ENCODE measurements around the gene EPN2. TPM values are rescaled to one million over a fixed set of nuclear protein-coding genes. Genes with fewer than 3 reads are reported as not detected.

The EPN2 gene
- total RNA-seq, 1 experiment from 2014 or later = 57.8 TPM

- no peaks in the 10 kb centered on the region for H4K20me1 ChIP-seq (ENCODE audit: control insufficient read depth, insufficient read depth, insufficient read length)
- TF ChIP-seq CTCF (conservative IDR thresholded peaks at IDR 0.05) = no peak
- no peak overlapping the region for H4K8ac ChIP-seq (replicated peaks; ENCODE audit: insufficient read length, low read depth, low read length)
- no peak overlapping the region for H3K23ac ChIP-seq (ENCODE audit: insufficient read length, low read depth, low read length)
- no peak overlapping the region for H3K4me2 ChIP-seq (ENCODE audit: insufficient read depth, insufficient read length, low read length)
- no peak for DNase-seq
- no peak overlapping the region for H3K27ac Mint-ChIP-seq
- H3K9ac ChIP-seq (ENCODE audit: extremely low read depth, insufficient read length, low read length) = no peak overlapping the region
- no peaks in the 10 kb centered on the region for H3K4me1 ChIP-seq (ENCODE audit: insufficient read depth, low read length)
- peaks cover 7% of the 10 kb centered on the region; the same call in 1 of the 2 replicates for H3K79me2 ChIP-seq (ENCODE audit: insufficient read depth, low read length)
- H3K27me3 Mint-ChIP-seq (ENCODE audit: low read depth) = no peaks in the 10 kb centered on the region
- H3K9me3 ChIP-seq (ENCODE audit: control insufficient read depth, low read depth, low read length) = no peaks in the 10 kb centered on the region
- H4K91ac ChIP-seq (ENCODE audit: insufficient read length, low read depth, low read length) = no peak overlapping the region
- no peak overlapping the region for H4K5ac ChIP-seq (ENCODE audit: insufficient read length, low read depth, low read length)
- H3T11ph ChIP-seq (ENCODE audit: low read length) = no peak overlapping the region
- no peaks in the 10 kb centered on the region for H3K27me3 ChIP-seq (ENCODE audit: insufficient read depth, low read length)
- H3K27ac ChIP-seq (ENCODE audit: insufficient read length, low read depth, low read length) = no peak overlapping the region
- no peak overlapping the region for H2BK120ac ChIP-seq (ENCODE audit: low read depth, low read length, poor library complexity, severe bottlenecking)
- H2AFZ ChIP-seq (ENCODE audit: low read length) = no peak overlapping the region
- H3K18ac ChIP-seq (ENCODE audit: insufficient read length, low read depth, low read length) = no peak overlapping the region
- H3K4ac ChIP-seq (ENCODE audit: low read depth, low read length) = no peak overlapping the region
- no peak overlapping the region for H2BK5ac ChIP-seq (ENCODE audit: insufficient read length, low read length)
- H3K36me3 Mint-ChIP-seq (ENCODE audit: insufficient read depth in 1 of 3, low read depth in 3 of 3) = peaks cover 9 to 36% (median 16%) of the 10 kb centered on the region in 3 experiments; a peak in 6 of 7 replicates
- H2BK20ac ChIP-seq (ENCODE audit: low read depth, low read length, poor library complexity, severe bottlenecking) = no peak overlapping the region
- H3K79me1 ChIP-seq (ENCODE audit: insufficient read depth, low read depth, low read length, poor library complexity, severe bottlenecking) = peaks cover 4% of the 10 kb centered on the region
- H3K23me2 ChIP-seq (ENCODE audit: insufficient read length, low read depth, low read length, poor library complexity, severe bottlenecking) = no peaks in the 10 kb centered on the region
- no peak overlapping the region for H2AK5ac ChIP-seq (ENCODE audit: insufficient read length, low read length)
- no peak overlapping the region for H3K14ac ChIP-seq (ENCODE audit: insufficient read depth, low read length)
- peaks cover 37 to 44% of the 10 kb centered on the region in 2 experiments for H3K4me1 Mint-ChIP-seq
- H2BK15ac ChIP-seq (ENCODE audit: low read depth, low read length) = no peak overlapping the region
- H3K9me3 Mint-ChIP-seq = no peaks in the 10 kb centered on the region
- H2BK12ac ChIP-seq (ENCODE audit: insufficient read length, low read depth, low read length) = no peak overlapping the region
- no peak overlapping the region for H3K4me3 Mint-ChIP-seq
- no CpG with 5 or more reads among the region's 7 CpGs for WGBS (ENCODE audit: extremely low coverage, insufficient read length, low lambda C conversion rate)
- no peak overlapping the region for H3K56ac ChIP-seq (ENCODE audit: insufficient read length, low read depth, low read length)
These were observed 36.6 kb downstream of the EPN2 start for GRCh38 chr17:19273731-19274130.

All from H9 (cell line).